H9 (cell line): ENCODE results near the gene VIPR2. TPM values are rescaled to one million over a fixed set of nuclear protein-coding genes. Genes with fewer than 3 reads are reported as not detected.

Source experiments
- DNase-seq: peaks from one replicate; pipeline ENCODE4 v3.0.0-alpha.2; 2017
- H2AFZ ChIP-seq: one replicate; pipeline ENCODE4 v1.6.1; 2013; ENCODE audit warnings: mild to moderate bottlenecking, low read length, control low read depth, moderate library complexity
- H2AK5ac ChIP-seq: 2 replicates; pipeline ENCODE4 v1.6.1; 2013; ENCODE audit warnings: low read length, control low read depth, mixed read lengths; ENCODE audit not compliant: insufficient read length
- H2BK120ac ChIP-seq: one replicate; pipeline ENCODE4 v1.6.1; 2013; ENCODE audit warnings: low read depth, mild to moderate bottlenecking, low read length, control low read depth, inconsistent platforms; ENCODE audit not compliant: poor library complexity, severe bottlenecking
- H2BK12ac ChIP-seq: 2 replicates; pipeline ENCODE4 v1.6.1; 2013; ENCODE audit warnings: low read length, control low read depth, mixed read lengths, low read depth; ENCODE audit not compliant: insufficient read length
- H2BK15ac ChIP-seq: 2 replicates; pipeline ENCODE4 v1.6.1; 2013; ENCODE audit warnings: low read depth, low read length, control low read depth
- H2BK20ac ChIP-seq: one replicate; pipeline ENCODE4 v1.6.1; 2013; ENCODE audit warnings: low read depth, mild to moderate bottlenecking, low read length, control low read depth, inconsistent platforms; ENCODE audit not compliant: poor library complexity, severe bottlenecking
- H2BK5ac ChIP-seq: 2 replicates; pipeline ENCODE4 v1.6.1; 2013; ENCODE audit warnings: low read length, control low read depth, mixed read lengths; ENCODE audit not compliant: insufficient read length
- H3K14ac ChIP-seq: 2 replicates; pipeline ENCODE4 v1.6.1; 2013; ENCODE audit warnings: low read length, control low read depth; ENCODE audit not compliant: insufficient read depth
- H3K18ac ChIP-seq: 2 replicates; pipeline ENCODE4 v1.6.1; 2013; ENCODE audit warnings: low read depth, mild to moderate bottlenecking, mixed read lengths, low read length, control low read depth; ENCODE audit not compliant: insufficient read length
- H3K23ac ChIP-seq: 2 replicates; pipeline ENCODE4 v1.6.1; 2013; ENCODE audit warnings: low read length, control low read depth, mixed read lengths, low read depth; ENCODE audit not compliant: insufficient read length
- H3K23me2 ChIP-seq: 2 replicates; pipeline ENCODE4 v1.6.1; 2013; ENCODE audit warnings: low read depth, mild to moderate bottlenecking, mixed read lengths, low read length, control low read depth; ENCODE audit not compliant: insufficient read length, poor library complexity, severe bottlenecking
- H3K27ac ChIP-seq: 2 replicates; pipeline ENCODE4 v1.5.1; 2013; ENCODE audit warnings: low read length, control low read depth, mixed read lengths, low read depth; ENCODE audit not compliant: insufficient read length
- H3K27me3 ChIP-seq: 2 replicates; pipeline ENCODE4 v1.6.1; 2013; ENCODE audit warnings: low read length, control low read depth, inconsistent platforms; ENCODE audit not compliant: insufficient read depth
- H3K4ac ChIP-seq: 2 replicates; pipeline ENCODE4 v1.6.1; 2013; ENCODE audit warnings: low read depth, mild to moderate bottlenecking, control low read depth, inconsistent platforms, low read length, moderate library complexity
- H3K4me1 ChIP-seq: 2 replicates; pipeline ENCODE4 v1.6.1; 2013; ENCODE audit warnings: low read length, control low read depth, inconsistent platforms; ENCODE audit not compliant: insufficient read depth
- H3K4me2 ChIP-seq: 2 replicates; pipeline ENCODE4 v1.6.1; 2013; ENCODE audit warnings: low read length, control low read depth, mixed read lengths; ENCODE audit not compliant: insufficient read length, insufficient read depth
- H3K56ac ChIP-seq: 2 replicates; pipeline ENCODE4 v1.6.1; 2013; ENCODE audit warnings: low read depth, mild to moderate bottlenecking, mixed read lengths, low read length, control low read depth; ENCODE audit not compliant: insufficient read length
- H3K79me1 ChIP-seq: 2 replicates; pipeline ENCODE4 v1.6.1; 2013; ENCODE audit warnings: low read depth, mild to moderate bottlenecking, moderate library complexity, low read length, control low read depth, inconsistent platforms; ENCODE audit not compliant: insufficient read depth, poor library complexity, severe bottlenecking
- H3K79me2 ChIP-seq: 2 replicates; pipeline ENCODE4 v1.6.1; 2013; ENCODE audit warnings: low read length, control low read depth, inconsistent platforms; ENCODE audit not compliant: insufficient read depth
- H3K9ac ChIP-seq: 2 replicates; pipeline ENCODE4 v1.6.1; 2013; ENCODE audit warnings: low read length, control low read depth, mixed read lengths; ENCODE audit not compliant: insufficient read length; ENCODE audit errors: extremely low read depth
- H3K9me3 ChIP-seq: one replicate; pipeline ENCODE4 v1.6.1; 2013; ENCODE audit warnings: low read depth, low read length, inconsistent platforms; ENCODE audit not compliant: control insufficient read depth
- H3T11ph ChIP-seq: one replicate; pipeline ENCODE4 v1.6.1; 2013; ENCODE audit warnings: mild to moderate bottlenecking, low read length, control low read depth, inconsistent platforms
- H4K20me1 ChIP-seq: one replicate; pipeline ENCODE4 v1.6.1; 2013; ENCODE audit not compliant: control insufficient read depth, insufficient read length, insufficient read depth
- H4K5ac ChIP-seq: 2 replicates; pipeline ENCODE4 v1.6.1; 2013; ENCODE audit warnings: low read depth, mild to moderate bottlenecking, mixed read lengths, low read length, control low read depth; ENCODE audit not compliant: insufficient read length
- H4K8ac ChIP-seq: replicated peaks from 2 replicates; pipeline ENCODE4 v1.6.1; 2013; ENCODE audit warnings: low read length, control low read depth, mixed read lengths, low read depth; ENCODE audit not compliant: insufficient read length
- H4K91ac ChIP-seq: 2 replicates; pipeline ENCODE4 v1.6.1; 2013; ENCODE audit warnings: low read depth, mild to moderate bottlenecking, moderate library complexity, mixed read lengths, low read length, control low read depth; ENCODE audit not compliant: insufficient read length
- H3K27ac Mint-ChIP-seq, 3 experiments: 2 replicates in 2 of 3; 3 replicates in 1 of 3; pipeline ENCODE4 v1.8.0; 2020 to 2021; ENCODE audit warnings: mixed read lengths in 3 of 3, mild to moderate bottlenecking in 1 of 3, moderate library complexity in 1 of 3
- H3K27me3 Mint-ChIP-seq: 2 replicates; pipeline ENCODE4 v1.8.0; 2021; ENCODE audit warnings: low read depth, mild to moderate bottlenecking, moderate library complexity, mixed read lengths
- H3K36me3 Mint-ChIP-seq, 3 experiments: 2 replicates in 2 of 3; 3 replicates in 1 of 3; pipeline ENCODE4 v1.8.0; 2020 to 2021; ENCODE audit warnings: low read depth in 3 of 3, mixed read lengths in 3 of 3; ENCODE audit not compliant: insufficient read depth in 1 of 3
- H3K4me1 Mint-ChIP-seq, 2 experiments: 2 replicates each; pipeline ENCODE4 v1.8.0; 2020; ENCODE audit warnings: mixed read lengths in 2 of 2
- H3K4me3 Mint-ChIP-seq, 2 experiments: 2 replicates in 1 of 2; 3 replicates in 1 of 2; pipeline ENCODE4 v1.8.0; 2020 to 2021; ENCODE audit warnings: mild to moderate bottlenecking in 2 of 2, mixed read lengths in 2 of 2, moderate library complexity in 1 of 2
- H3K9me3 Mint-ChIP-seq, 2 experiments: 2 replicates in 1 of 2; 3 replicates in 1 of 2; pipeline ENCODE4 v1.8.0; 2020; ENCODE audit warnings: mild to moderate bottlenecking in 2 of 2, mixed read lengths in 2 of 2, moderate library complexity in 1 of 2
- CTCF ChIP-seq: fragments of 200-600 bp; sonication (generic); conservative IDR thresholded peaks from 3 replicates; pipeline ENCODE4 v1.8.0; 2021; ENCODE audit warnings: antibody characterized with exemption, mild to moderate bottlenecking
- WGBS: extraction: QIAGEN DNeasy Blood & Tissue Kit; methylation state at CpG from one replicate; pipeline ENCODE4 v1.1.7; 2013; ENCODE audit warnings: missing lambda C conversion rate, low lambda C conversion rate, mixed read lengths; ENCODE audit not compliant: insufficient read length; ENCODE audit errors: extremely low coverage; 5-methylcytosine and 5-hydroxymethylcytosine counted together
- total RNA-seq: library from RNA; stranded (reverse); gene quantifications from 2 replicates; pipeline ENCODE4 v1.2.1, GENCODE V29; 2021

The VIPR2 gene
- total RNA-seq, 1 experiment from 2014 or later = 1.6 TPM

GRCh38 chr7:159015081-159015453 is 129.6 kb downstream of the VIPR2 start:
- Histone ChIP-seq H3K14ac (no peak overlapping the region), H2AK5ac (no peak overlapping the region), H3K56ac (no peak overlapping the region), H3K4me1 (no peaks in the 10 kb centered on the region), H3K9ac (no peak overlapping the region), H3K9me3 (no peaks in the 10 kb centered on the region), H2BK15ac (no peak overlapping the region), H2AFZ (no peak overlapping the region), H3K4me2 (no peak overlapping the region), H2BK20ac (no peak overlapping the region), H4K5ac (no peak overlapping the region), H4K20me1 (no peaks in the 10 kb centered on the region), H3K4ac (no peak overlapping the region), H3K27me3 (no peaks in the 10 kb centered on the region), H3T11ph (no peak overlapping the region), H2BK5ac (no peak overlapping the region), H4K91ac (no peak overlapping the region), H2BK120ac (no peak overlapping the region), H3K79me1 (no peaks in the 10 kb centered on the region), H3K23me2 (no peaks in the 10 kb centered on the region), H3K27ac (no peak overlapping the region), H3K79me2 (no peaks in the 10 kb centered on the region), H3K23ac (no peak overlapping the region), H4K8ac (no peak overlapping the region), H3K18ac (no peak overlapping the region), H2BK12ac (no peak overlapping the region)
- Mint-ChIP-seq H3K27me3 (peaks cover 4% of the 10 kb centered on the region), H3K36me3 (peaks cover 0 to 12% (median 0%) of the 10 kb centered on the region in 3 experiments; a peak in 2 of 7 replicates), H3K27ac (no peak overlapping the region), H3K4me1 (peaks cover 24 to 26% of the 10 kb centered on the region in 2 experiments), H3K4me3 (no peak overlapping the region), H3K9me3 (peaks cover 9 to 12% of the 10 kb centered on the region in 2 experiments; a peak in 4 of 5 replicates)
- no peak for TF ChIP-seq CTCF
- no peak for DNase-seq
- no CpG with 5 or more reads among the region's 6 CpGs for WGBS
